Stimulated activated CD8-positive, alpha-beta memory T cell treated with anti-CD3 and anti-CD28 coated beads, Interleukin-7, amount 100 ng/mL, for 24 hours (primary cell): ENCODE data around the gene STK24.

Source experiments
- DNase-seq: peaks from one replicate; pipeline ENCODE4 v3.0.0-alpha.2; 2020; ENCODE audit warnings: low read depth

The STK24 gene

DNA sequence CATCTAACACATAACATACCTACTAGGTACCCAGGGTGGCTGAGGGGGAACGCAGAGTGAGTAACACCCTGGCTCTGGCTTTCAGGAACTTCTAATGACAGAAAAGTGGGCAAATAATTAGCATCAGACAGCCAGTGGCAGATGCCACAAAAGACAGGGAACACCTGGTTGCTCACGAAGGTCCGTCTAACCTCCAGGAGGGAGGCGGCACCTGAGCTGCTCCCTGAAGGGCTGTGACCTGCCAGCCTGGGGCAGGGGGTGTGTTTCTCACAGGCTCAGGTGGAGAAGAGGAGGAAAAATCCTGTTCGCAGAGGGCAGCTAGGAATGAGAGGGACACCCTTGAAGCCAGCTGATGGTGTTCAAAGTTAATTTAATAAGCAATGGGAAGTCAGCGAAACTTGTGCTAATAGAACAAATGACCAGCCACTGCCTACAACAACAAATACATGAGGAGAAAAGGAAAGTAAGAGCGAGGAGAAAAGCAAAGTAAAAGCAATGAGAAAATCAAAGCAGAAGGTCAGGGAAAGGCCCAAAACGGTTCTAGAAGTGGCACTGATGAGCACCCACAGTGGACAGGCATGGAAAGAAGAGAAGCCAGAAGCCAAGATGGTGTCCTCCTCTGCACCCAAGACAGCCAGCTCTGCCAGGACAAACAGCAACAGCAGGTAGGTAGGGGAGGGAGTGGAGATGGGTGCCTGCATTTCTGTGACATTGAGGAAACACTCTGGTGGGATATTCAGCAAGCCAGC lies 87.3 kb downstream of the STK24 start:
- no peak for DNase-seq

DNA sequence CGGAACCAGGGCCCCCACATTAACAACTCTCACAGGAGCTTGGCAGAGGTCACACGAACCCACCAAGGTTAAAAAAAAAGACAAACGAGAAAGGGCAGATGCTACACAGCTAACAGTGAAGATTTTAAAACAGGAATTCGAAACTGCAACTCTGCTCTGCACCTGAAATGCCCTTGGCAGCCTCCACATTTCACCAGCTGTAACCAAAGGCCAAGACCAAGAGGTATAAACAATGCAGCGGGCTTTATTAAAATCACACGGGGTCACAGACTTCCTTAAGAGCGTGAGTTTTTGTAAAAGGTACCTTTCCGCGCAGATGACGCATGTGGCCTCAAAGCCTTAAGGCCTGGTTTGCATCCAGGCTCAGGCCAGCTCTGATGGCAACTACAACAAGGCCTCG lies 88.2 kb downstream of the STK24 start:
- DNase-seq, result no peak

DNA sequence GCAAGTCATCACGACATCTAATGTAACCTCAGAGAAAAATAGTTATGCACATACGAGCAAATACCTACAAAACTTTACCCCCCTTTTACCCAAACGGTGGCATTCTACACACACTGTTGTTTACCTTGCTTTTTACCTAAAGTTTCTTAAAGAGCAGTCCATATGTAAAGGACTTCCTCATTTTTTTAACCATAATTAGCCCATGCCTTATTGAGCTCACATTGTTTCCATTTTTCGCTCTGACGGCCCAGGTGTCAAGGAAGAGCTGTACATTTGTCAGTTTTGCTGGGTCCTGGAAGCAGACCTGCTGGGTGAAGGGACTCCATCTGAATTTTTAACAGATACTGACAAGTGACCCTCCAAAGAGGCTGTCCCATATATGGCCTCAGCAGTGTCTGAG lies 89.4 kb downstream of the STK24 start:
- DNase-seq, result no peak

DNA sequence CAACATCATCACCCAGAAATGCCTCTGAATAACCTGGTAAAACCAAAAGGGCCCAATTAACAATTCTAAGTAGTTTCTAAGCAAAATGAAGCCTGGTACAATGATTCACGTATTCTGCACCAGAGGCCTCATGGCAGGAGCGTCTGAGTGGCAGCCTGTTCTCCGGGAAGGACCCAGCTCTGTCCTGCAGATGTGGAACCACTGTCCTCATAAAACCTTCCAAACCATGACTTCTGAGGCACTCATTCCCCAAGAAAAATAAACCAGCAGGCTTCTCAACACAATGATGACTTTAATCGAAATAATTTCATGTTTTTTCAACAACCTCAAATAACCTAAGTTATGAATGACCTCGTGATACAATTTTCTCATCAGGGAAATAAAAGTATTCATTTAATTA lies 89.9 kb downstream of the STK24 start:
- DNase-seq, result no peak

DNA sequence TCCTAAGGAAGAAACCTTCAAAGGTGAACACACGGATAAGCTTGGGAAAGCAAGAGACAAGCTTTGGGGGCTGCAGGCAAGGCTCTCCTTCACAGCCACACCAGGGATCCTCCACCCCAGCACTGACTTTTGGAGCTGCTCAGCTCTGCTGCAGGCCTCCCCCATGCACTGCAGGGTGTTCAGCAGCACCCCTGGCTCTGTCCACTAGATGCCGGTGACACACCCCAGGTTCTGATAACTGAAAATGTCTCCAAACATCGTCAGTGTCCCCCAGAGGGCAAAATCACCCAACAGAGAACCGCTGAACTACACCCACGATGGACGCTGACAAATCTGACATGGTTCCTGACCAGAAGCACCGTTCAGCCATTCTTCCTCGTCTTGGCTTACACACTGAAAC lies 90.5 kb downstream of the STK24 start:
- DNase-seq, result no peak

DNA sequence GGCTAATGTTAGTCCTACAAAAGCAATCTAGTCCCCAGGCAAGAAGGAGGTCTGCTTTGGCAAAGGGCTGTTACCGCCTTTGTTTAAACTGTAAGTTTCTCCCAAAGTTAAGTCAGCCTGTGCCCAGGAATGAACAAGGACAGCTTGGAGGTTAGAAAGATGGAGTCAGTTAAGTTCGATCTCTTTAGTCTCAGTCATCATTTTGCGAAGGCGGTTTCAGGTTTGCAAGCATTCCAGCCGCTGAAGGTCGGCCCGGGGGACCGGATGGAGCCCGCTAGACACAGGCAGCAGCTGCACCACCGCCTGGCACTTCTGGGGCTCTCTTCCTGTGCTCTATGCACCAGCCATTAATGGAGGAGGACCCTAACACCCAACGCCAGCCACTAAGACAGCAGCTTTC lies 91.3 kb downstream of the STK24 start:
- no peak for DNase-seq

DNA sequence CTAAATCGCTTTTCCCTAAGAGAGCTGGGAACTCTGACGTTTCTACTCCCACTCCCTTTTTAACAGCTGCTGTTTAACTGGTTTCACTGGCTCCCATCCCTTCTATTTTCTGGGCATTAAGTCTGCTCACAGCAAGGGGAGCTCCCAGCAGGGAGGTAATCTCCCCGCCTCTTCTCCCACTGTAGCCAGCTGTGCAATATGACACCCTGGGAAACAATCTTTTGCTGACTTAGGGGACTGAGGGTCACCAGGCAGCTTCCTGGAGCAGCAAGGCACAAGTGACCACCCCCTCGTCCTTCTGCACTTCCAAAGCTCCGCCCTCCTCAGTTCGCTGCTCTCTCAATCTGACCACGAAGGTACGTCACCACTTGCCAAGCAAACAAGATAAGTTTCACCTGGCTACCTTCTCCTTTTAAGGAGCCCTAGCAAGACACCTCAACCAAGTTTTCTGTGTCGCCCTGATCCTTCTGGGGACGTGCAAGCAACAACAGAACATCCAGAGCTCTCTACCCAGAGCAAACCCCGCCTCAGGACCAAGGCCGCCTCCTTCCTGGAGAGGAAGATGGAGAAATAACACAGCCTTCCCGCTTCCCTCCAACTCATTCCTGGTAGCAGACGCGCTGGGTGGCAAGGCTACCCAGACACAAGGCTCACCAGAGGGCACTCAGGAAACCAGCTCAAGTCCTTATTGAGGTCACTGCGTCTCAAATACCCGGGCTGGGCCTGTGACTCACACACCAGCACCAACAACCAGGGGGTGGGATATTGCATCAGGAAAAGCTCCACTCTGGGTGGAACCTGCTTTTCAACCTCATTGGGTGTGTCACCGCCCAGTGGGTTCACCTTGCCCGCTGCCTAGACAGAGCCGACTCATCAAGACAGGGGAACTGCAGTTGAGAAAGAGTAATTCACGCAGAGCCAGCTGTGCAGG lies 92.4 kb downstream of the STK24 start:
- DNase-seq, result peak; percentile 29

DNA sequence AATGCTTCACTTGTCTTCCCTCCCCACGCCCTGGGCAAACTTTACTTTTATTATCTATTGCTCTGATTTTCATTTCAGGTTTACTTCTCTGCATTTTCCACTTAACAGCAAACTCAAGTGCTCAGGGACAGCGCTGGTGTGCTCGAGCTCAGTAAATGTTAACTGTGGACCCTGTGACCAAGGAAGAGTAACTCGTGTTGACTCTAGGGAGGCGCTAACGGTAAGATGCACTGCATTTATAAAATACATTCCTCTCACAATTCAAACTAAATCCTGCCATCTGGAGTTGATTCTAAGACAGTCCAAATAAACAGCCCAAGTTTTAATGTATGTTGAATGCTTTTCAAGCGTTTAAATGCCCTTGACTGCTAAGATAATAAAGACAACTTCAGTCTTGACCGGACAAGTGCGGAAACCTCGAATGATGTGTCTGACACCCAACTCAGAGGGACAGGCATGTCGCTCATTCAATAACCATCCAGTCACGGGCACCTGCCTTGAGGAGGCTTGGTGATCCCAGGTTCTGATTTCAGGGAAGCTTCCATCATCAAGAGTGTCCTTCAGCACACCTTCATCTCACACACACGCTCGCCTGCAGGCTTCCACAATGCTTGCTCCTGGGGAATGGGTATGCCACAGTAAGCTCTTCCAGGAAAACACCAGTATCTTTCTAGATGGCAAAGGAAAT lies 93.2 kb downstream of the STK24 start:
- DNase-seq, result no peak

DNA sequence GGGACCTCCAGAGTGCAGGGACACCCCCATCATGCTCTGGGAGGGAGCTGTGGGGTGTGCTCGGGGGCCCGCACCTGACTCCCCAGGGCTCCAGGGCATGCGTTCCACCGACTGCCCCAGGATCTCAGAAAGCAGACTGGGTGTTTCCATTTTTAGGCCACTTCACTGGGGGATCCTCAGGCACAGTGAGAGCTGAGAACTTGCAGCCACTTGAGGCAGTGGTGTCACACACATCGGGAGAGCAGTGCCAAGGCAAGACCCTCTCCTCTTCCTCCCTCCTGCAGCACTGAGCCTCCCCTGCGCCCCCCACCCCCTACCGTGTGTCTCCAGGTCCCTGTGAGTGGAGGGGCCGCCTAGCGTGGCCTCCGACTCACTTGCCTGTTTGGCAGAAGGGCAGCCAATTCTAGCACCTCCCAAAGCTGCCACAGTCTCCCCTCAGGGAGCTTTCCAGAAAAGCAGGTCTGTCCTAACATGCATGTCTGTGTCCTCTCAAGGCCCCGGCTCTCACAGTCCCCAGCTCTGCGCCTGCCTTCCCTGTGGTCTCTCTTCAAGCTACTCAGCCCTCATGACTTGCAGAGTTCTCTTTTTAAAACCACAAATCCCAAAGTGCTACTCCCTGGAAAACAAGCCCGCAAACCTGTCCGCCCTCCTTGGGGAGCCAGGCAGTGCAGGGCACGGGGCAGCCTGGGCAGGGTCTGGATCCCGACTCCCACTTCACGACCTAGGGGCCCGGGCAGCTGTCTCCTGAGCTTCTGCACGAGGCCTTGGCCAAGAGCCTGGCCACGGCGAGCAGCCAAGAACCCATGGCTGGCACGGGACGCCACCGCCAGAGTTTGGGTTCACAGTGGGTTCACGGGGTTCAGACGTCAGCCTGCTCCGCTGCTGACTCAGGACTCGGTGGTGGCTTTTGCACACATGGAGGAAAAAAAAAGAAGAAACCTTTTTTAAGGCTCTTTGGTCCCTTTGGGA lies 94.1 kb downstream of the STK24 start:
- DNase-seq, result no peak

DNA sequence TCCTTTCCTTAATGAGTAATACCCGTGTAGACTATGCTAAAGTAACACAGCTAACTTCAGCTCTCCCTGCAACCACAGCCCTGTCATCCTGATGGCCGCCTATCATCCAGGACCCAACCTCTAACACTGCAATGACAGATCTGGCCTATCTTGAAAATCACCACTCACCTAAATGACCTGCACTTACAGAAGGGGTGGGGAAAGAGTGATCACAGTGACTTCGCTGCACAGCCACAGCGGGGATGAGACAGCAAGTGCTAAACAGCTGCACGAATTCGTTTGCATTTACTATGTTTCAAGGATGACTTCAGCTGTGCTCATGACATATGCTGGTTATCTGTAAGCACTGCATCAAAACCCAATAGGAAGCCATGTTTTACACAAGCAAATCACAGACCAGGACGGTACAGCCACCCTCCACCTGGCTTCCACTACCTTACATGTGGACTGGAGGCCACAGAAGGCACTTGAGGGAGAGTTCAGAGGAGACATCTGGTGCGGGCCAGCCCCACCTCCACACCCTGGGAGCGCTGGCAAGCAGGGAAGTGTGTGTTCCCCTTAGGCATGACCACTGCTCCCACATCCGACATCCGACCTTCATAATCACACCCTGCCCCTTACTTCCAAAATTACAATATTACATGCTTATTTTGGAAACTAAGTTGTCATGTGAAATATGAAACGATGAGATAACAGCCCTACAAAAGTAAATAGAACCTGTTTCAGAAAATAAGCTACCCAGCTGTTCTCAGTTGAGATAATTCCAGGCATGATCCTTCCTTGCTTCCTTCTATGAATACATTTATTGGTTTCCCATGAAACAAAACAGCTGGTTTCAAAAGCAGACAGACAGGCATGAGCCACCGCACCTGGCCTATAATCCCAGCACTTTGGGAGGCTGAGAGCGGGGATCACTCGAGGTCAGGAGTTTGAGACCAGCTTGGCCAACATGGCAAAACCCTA lies 95.7 kb downstream of the STK24 start:
- DNase-seq, result no peak

DNA sequence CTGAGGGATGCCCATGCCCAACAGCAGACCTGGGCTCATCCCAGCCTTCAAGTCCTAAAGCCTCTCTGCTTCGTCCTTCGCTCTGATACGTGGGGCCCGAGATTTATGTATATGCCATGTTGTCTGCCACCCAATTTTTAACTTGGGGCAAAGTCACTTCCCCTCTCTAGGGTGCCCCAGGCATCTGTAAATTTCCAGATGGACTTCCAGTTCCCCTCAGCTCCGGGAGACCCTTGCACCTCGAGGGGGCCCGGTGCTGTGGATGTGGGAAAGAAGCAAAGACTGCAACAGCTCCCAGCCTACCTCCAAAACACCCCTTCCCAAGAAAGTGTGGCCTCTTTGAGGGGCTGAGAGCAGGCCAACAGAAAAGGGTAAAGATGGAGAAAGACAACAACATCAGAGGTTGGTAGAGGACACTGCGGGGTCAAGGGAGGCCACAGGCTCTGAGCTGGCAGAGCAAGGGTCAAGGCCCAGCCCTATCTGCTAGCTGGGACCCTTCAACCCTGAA lies 97.4 kb downstream of the STK24 start:
- DNase-seq, result no peak

DNA sequence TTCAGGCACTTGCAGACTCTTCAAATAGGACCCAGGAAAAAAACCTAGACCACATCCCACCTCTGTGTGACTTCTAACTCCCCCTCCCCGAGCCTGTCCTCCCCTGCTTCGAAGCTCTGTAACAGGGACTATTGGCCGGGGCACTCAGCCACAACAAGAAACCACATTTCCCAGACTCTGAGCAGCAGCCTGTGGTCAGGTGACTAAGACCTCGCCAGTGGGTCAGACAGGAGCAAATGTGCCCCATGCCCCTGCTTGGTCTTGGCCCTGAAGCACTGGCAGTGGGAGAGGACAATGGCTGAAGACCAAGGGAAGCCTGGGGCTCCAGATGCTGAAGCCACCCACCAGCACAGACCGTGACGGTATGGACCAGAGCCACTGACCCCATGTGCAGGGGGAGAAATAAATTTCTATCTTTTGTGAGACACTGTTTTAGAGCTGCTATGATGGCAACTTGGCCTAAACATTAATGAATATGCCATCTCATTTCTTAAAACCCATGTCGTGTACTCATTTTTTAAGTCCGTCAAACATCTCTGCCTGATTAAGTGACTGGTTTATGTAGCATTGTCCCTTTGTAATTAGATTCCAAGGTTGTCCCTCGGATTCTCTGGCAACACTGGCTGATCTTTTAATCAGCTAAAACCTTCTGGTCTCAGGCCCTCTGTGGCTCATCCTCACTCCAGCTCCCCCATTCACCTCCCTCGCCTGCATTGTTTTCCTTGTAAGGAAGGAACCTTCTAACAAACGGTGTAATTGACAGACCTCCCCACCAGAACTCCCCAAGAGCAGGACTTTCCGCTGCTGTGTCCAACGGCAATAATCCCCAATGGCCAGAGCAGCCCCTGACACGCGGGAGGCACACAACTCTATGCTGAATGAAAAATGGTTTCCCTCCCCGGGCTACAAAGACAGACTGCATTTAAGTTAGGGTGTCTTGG lies 98.4 kb downstream of the STK24 start:
- no peak for DNase-seq

DNA sequence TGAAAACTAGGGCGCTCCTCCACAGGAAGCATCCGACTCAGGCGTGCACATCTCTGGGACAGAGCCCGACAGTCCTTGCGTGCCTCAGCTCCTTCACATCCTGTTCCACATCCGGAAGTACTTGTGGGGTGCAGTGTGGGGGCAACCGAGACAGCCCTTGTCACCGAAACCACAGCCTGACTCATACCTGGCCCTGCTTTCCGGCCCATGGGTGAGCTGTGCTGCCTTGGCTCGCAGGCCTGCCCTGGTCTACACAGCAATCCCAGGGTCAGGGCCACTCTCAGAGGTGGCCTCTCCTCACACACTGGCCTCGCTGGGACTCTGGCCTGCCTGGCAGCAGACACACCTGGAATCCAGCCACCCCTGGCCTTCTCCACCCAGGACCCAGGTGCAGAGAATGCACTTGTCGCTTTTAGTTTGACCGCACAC lies 100.4 kb downstream of the STK24 start:
- DNase-seq, result peak; percentile 81

DNA sequence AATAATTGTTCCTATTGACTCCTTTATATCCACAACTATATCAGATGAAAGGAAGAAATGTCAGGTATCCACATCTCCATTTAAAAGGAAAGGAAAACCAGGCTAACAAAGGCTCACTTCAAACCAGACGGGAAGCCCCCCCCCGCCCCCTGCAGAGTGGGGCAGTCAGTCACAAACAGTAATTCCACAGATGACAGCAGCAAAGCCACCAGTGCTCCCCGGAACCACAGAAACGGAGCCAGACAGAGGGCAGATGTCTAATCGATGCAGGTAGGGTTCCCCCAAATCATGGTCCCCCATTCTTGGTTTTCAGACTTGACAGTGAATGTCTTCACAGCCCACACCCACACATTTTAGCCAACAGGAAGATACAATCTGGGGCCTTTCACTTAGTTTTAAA lies 100.8 kb downstream of the STK24 start:
- peak; percentile 24 for DNase-seq

DNA sequence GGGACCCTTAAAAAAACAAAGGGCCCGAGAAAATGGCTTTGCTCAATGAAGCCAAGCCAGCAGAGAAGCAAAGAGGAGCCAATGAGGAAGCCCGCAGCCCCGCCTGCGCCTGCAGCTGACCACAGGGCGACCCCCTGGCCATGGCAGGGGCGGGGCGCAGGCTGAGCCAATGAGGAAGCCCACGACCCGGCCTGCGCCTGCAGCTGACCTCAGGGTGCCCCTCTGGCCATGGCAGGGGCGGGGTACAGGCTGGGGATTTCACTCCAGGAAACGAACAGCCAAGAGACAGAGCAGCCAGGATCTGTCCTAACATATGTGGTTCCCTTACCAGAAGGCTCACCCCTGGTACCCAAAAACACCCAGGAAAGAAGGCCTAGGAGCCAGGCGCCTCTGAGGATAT lies 101.4 kb downstream of the STK24 start:
- DNase-seq, result no peak

DNA sequence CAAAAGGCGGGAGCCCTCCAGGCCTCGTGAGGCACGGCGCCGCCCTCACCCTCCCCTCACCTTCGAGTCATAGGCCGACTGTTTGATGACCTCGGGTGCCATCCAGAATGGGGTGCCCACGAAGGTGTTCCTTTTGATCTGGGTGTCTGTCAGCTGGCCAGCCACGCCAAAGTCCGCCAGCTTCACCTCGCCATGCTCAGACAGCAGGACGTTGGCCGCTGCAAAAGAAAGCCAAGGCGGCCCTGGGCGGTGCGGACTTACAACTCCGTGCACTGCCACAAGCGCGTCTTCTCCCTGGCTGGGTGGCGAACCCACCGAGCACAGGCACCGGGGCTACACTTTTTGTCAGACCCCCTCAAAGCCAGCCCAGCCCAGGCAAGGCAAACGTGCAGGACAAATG lies 102.1 kb downstream of the STK24 start:
- DNase-seq, result no peak

DNA sequence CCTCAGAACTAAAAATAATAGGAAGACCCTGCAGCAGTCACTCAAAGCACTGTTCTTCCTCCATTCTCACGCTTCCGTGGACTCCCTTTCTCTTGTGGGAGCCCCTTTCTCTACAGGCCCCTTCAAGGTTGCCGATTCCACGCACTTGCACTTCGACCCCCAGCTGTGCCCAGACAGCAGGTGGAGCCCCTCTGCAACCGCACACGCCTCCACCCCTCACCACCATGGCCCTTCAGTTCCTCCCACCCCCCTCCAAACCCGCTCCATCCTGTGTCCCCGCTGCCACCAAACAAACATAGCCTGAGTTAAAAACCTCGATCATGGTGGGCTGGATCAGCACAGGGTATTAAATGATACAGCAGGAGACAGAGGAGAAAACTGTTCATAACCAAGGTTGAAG lies 102.6 kb downstream of the STK24 start:
- DNase-seq, result no peak

DNA sequence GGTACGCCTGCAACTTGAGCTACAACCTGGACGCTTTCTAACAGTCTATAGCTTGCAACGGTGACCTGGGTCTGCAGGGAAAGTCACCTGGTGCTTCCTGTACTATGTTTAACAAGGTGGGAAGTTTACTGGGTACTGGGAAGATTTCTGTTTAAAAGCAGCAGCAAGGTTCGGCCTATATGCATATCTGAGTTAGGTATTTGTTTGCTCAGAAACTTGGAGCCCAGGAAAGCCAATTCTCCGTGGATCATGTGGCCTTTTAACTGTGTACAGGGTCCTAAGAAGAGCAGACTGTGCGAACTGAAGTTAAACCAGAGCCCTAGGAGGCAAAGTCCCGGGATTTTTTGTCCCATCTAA lies 103.1 kb downstream of the STK24 start:
- no peak for DNase-seq

DNA sequence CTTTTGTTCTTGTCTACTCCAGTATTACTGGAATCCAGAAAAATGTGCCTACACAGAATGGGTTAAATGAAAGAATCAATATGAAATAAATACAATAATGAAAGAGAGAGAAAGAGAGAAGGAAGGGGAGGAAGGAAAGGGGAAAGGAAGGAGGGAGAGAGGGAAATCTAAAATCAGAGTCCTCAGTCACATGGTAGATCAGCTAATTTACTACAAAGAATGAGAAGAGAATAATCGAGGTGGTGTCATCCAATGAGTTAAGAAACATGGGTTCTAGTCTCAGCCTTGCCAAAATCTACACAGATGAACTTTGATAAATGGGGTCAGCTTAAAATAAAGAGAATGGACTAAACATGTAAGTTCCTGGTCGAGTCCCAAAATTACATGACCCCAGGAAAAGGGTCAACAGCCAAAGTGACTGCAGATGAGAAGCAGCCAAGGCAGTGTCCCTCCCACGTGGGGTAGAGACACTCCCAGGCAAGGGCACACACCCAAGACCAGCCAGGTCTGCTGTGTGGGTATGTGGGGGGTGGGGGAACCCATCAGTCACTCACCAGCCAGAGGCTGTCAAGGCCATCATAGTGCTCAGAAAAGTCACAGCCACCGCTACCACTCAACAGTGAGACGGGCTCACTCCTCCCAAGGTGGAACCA lies 103.6 kb downstream of the STK24 start:
- no peak for DNase-seq
